GM19452 (cell line): Measurements from ENCODE around the gene FKBP14.
A peak's percentile ranks its signal among the peaks of the same experiment; 100 is the strongest.

ENCODE experiments used
- ATAC-seq: cut with Tn5 transposase; IDR thresholded peaks from one replicate; pipeline ENCODE4 v1.9.1; 2021; ENCODE audit not compliant: unreplicated experiment

FKBP14 gene

DNA sequence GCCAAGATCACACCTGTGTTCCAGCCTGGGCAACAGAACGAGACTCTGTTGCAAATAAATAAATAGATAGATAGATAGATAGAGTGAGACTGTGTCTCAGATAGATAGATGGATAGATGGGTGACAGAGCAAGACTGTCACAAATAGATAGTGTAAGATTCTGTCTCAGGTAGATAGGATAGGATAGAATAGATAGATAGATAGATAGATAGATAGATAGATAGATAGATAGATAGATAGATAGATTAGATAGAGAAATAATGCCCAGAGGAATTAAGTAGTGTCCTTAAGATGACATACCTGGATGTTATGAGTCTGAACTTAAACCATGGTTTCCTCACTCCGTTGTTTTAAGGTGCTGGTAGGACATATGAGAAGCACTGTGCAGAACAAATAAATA lies 9.7 kb upstream of the FKBP14 start:
- no peak for ATAC-seq

DNA sequence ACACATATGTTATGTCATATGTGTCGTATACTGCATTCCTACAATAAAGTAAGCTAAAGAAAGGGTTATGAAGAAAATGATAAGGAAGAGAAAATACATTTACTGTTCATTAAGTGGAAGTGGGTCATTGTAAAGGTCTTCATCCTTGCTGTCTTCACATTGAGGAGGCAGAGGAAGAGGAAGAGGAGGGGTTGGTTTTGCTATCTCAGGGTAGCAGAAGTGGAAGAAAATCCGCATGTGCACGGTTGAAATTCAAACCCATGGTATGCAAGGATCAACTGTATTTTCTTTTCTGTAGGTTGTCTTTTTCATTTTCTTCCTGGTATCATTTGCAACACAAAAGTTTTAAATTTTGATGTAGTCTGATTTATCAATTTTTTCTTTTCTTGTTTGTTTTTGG lies 8.0 kb upstream of the FKBP14 start:
- ATAC-seq: no peak

DNA sequence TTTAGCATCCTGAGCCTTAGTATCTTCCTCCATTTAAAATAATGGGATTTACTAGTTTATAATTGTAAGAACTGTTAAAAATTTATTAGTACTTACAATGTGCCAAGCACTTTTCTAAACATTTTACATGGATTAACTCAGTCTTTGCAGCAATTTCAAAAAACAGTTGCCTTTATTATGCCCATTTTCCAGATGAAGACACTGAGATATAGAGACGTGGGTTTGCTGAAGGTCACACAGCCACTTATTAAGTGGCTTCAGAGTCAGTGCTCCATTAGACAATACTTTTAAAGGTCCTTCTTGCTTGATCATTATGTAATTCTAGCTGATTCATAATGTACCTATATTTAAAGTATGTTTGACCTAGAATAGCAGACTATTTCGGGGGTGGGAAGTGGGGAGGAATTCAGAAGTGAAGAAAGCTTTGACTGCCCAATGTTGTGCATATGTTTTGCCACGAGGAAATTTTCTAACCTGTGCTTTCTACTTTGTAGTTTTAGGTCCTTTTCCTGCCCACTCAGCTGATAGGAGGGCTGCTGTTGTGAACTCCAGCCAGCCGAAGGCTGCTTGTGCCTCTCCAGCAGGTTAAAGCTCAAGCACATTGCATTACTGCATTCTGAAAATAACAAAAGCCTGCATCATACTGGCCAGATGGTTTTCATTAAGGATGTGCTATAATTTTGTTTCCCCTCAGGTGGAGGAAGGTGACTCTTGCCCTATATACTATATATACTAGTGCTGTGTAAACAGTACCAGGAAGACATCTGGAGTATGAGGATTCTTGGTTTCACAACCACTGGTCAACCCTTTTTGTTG lies 6.0 kb upstream of the FKBP14 start:
- no peak for ATAC-seq

DNA sequence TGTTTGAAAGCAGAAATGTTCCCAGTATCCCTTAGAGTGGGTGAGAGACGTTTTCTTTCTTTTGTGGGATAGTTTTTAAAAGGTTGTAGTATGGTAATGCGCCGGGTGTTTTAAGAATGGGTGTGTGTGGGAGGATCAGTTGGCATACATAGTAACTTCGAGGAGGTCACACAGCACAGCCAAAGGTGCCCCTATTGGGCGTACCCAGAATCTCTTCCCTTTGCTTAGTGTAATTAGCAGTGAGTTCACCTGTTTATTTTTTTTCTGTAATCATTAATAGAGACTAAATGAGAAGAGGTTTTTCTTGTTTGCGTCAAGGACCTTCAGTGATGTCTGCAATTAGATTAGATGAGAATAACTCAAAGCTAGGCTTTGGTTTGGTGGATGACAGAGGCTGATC lies 3.2 kb upstream of the FKBP14 start:
- no peak for ATAC-seq

DNA sequence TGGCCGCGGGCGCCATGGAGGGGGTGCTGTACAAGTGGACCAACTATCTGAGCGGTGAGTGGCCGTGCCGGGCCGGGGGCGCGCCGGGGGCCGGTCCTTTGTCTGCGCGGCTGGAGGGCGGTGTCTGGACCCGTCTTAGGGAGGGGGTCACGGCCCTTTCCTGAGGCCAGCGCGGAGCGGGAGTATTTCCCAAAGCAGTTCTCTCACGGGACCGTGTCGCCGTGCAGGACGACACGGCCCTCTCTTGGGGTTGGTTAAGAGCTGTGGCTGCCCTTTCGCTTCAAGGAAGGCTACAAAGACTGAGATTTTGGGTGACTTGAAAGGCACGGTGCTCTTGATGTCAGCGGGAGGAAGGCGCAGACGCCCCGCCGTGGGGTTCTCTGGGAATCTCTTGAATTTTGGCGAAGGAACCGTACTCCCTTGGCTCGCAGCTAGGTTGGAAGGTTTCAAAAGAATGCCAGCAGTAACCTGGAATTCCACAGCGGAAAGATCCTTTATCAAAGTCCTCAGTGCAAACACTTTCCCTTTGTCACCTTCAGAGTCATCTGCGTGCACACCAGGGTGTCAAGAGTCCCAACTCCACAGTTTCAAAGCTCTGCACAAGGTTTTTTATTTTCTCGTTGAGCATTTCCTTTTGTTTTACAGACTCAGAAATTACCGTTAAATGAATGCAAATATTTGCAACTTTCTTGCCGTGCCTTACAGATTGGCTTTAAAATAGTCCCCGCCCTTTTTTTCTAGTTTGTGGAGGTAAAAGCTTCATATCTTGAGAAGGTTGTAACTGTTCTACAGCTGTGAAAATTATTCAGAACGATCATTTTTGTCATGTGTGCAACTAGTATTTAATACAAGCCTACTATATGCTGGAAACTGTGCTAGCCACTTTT lies 2.5 kb upstream of the FKBP14 start:
- ATAC-seq: peak; percentile 16

DNA sequence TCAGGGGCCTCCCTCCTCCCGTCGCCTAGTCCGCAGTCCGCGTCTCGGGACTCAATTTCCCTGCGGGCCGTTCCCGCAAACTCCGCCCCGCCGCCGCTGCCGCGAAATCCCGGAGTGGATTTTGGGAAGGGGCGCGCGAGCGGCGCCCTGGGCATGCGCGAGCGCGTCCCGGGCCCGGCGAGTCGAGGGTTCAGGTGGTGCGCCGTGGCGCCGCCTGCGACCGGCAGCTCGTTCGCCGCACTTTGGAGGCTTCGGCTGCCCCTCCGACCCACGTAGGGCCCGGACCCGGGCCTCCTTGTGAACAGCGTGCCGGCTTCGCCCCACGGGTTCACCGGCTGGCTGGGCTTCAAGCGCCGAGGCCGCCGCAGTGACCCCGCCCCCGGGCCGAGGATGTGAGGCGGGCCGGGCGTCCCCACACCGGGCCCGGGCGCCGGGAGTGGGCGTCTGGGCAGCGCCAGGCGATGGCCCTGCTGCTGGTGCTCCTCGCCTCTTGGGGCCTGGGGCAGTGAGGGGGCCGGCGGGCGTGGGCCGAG lies 1.8 kb upstream of the FKBP14 start, which contains the start of gene PLEKHA8:
TSS of gene PLEKHA8 (plus strand) at position 197 of the 533 bp plus-strand sequence. CDS start 351 bp downstream, outside the sequence.
- ATAC-seq: peak; percentile 51

DNA sequence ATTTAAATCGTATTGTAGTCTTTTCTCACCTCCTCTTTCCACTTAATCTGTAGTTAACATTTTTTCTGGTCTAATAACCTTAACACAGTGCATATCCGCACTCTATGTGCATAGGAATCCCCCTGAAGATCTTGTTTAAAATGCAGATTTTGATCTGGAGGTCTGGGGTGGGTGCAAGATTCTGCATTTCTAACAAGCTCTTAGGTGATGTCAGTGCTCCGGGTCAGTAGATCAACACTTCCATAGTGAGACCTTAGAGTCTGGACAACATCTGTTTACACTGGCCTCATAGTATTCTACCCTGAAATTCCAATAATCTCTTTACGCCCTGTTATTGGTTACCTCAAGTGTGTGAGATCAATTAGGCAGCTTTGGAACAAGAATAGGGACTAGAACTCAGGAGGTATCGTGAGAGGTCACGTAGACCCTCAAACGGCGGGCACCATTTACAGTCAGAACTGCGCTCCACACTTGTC lies 1.3 kb upstream of the FKBP14 start:
- ATAC-seq: peak; percentile 1

DNA sequence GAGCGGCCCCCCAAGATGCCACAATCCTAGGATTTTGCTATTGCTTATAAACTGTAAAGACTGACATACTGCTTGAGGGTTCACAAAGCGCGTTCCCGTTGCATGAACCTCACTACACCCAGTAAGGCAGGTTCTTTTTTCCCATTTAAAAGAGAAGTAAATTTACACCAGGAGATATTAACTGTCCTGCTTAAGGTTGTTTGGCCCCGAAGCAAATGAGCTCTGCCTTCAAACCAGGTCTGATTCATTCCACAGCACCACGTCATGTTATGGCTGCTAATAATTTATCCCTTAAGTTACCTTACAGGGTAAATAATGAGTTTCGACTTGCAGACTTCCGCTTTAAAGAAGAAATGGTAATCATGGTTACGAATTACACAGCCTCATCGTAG lies 559 bp upstream of the FKBP14 start:
- peak; percentile 22 for ATAC-seq

DNA sequence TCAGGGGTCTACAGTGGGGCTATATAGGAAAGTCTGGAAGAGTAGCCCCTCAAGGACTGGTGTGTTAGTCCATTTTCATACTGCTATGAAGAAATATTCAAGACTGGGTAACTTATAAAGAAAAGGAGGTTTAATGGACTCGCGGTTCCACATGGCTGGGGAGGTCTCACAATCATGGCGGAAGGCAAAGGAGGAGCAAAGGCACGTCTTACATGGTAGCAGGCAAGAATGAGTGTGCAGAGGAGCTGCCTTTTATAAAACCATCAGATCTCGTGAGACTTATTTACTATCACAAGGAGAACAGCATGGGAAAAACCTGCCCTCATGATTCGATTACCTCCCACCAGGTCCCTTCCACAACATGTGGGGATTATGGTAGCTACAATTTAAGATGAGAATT lies 3.0 kb downstream of the FKBP14 start:
- no peak for ATAC-seq

DNA sequence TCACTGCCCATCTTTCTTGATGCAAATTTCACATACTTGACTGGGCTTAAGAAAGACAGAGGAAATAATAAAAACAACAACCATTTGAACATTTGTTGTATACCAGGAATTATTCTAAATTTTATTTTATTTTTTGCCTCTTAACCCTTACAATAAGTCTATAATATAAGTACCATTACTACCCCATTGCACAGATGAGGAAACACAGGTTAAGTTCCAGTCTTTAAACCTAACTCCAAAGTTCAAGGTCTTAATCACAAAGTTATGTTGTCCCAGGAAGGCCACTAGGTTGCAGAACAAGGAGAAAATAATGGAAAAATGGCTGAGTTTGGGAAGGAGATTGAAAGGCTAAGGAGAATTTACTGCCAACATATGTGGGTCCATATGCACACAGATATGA lies 3.5 kb downstream of the FKBP14 start:
- no peak for ATAC-seq

DNA sequence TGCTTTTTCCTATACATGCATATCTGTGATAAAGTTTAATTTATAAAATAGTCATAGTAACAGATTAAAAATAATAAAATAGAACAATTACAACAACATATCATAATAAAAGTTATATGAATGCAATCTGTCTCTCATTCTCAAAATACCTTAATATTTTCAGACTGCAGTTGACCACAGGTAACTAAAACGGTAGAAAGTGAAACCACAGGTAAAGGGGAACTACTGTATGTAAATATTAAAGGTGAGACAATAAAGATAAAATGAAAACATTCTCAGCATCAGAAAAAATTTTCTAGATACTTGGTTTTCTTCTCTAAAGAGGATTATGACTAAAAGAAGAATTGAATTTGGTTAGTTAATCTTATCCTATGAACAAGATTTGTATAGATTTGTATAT lies 6.0 kb downstream of the FKBP14 start:
- ATAC-seq: no peak

DNA sequence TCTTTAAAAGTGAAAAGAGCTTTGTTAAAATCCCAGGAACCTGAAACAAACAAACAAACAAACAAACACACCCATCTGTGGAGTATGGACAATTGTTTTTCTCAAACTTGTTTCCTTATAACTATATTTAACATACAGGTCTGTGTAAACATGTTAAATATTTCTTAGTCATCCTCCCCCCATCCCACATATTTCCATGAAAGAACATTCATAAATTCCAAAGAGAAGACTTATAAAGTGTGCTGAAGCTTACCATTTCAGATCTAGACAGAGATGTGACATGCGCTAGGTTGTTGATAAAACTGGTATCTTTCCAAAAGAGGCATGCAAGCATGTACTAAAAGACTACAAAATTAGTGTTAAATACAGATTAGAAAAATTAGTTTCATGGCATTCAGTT lies 6.5 kb downstream of the FKBP14 start:
- no peak for ATAC-seq

DNA sequence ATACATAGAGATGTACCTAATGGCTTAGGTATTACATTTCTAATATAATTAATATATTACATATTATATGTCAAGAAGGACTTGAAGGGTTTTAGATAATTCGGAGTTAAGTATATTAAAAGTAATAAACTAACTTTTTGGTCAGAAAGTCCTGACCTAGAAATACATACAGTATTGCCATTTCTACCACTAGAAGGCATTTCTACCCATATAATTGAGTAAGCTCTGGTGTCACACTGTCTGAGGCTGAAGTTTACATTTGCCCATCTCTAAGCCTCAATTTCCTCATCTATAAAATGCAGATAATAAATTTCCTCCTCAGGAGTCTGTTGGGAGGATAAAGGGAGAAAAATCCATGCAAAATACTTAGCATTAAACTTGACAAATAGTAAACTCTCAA lies 7.1 kb downstream of the FKBP14 start:
- no peak for ATAC-seq

DNA sequence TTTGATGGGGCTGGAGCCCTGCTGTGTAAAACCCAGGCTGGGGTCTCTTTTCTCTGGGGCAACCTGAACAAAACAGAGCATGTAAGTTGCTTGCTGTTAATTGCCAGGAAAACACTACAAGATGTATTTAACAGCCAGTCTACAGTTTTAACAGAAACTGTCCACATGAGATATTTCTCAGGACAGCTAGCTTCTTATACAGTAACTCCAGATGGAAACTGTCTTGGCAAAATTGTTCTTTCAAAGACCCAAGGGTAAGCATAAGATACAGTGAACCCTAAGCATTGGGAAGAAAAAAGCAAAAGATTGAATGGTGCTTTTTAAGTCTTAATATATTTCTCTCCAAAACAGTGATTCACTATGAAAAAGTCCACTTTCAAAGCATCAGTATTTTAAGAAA lies 8.1 kb downstream of the FKBP14 start:
- ATAC-seq: no peak

DNA sequence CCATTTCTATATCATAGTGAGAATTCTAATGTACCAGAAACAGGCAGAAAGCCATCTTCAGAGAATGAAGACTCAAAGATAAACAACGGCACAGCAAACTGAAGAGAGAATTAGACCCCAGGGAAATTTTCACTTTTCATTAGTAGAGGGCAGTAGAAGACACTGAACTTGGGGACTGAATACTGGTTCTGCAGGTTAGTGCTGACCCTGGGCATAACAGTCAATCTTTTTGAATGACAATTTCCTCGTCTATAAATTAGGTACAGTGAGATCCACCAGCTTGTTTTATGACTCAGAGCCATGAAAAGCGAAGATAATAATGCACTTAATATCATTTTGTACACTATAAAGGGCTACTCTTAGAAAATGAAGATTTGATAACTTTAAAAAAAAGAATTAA lies 13.7 kb downstream of the FKBP14 start:
- no peak for ATAC-seq

DNA sequence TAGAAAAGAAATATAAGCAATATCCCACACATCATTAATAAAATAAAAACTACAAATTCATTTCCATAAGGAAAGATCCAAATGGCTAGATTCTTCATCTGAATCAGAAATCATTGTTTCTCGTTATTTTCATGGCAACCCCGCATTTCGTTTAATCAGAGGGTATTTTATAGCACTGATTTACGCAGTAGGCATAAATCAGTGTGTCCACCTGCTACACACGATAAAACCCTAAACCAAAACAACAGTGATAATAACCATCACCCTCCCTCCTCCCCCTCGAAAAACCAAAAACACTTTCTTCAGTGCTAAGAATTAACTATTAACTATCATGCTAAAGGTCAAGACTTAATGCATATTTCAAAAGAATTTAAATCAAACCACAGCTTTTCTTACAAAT lies 16.5 kb downstream of the FKBP14 start:
- ATAC-seq: no peak

DNA sequence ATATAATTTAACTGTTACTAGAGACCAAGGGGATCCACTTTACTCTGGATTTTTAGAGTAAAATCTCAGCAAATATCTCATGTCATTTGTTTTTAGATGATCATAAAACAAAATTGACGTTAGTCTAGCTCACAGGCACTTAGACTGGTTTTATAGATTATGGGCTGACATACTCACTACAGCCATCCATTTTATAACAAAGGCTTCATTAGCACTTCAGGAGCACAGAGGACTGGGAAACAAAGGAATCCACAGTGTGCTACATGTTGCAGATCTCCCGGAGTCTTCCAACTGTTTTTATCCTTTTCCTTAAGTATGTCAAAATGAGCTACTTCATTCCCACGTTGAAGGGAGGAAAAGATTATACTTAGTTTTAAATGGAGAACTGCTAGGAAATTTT lies 21.0 kb downstream of the FKBP14 start:
- no peak for ATAC-seq

DNA sequence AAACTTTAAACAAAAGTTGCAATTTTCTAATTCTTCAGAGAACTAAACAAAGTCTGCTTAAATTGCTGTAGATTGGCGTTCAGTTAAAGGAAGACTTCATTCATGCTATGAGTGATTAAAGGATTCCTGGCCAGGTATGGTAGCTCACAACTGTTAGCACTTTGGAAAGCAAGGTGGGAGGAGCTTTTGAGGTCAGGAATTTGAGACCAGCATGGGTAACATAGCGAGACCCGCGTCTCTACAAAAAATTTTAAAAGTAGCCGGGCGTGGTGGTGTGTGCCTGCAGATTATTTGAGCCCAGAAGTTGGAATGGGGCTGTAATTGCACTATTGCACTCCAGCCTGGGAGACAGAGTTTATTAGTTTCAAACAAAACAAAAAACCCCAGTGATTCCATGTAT lies 23.4 kb downstream of the FKBP14 start:
- no peak for ATAC-seq

DNA sequence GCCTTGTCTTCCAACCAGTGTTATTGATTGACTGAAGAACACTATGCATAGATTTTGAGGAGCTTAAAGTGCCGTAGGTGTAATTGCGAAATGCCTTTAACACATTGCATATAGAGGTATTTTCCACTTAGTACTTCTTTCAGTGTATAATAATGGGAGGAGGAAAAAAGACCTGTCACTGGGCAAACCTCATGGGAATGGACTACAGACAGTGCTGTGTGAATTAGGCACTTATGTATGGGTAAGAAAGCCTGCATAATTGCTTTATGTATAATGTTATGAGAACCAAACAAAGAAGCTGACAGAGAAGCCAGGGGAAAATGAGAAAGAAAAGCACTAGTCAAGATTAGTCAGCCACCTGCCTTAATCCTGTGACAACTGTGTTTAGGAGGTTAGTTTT lies 24.5 kb downstream of the FKBP14 start:
- no peak for ATAC-seq

DNA sequence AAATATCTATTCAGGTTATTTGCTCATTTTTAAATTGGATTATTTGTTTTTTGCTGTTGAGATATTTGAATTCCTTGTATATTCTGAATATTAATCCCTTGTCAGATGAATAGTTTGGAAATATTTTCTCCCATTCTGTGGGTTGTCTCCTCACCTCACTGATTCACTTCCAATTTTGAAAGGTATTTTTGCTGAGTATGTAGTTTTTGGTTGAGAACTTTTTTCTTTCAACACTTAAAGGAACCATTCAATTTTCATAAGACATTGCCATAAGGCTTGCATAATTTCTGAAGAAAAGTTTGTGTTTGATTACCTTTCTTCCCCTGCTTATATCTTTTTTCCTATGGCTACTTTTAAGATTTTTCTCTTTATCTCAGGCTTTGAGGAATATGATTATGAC lies 28.0 kb downstream of the FKBP14 start:
- no peak for ATAC-seq

DNA sequence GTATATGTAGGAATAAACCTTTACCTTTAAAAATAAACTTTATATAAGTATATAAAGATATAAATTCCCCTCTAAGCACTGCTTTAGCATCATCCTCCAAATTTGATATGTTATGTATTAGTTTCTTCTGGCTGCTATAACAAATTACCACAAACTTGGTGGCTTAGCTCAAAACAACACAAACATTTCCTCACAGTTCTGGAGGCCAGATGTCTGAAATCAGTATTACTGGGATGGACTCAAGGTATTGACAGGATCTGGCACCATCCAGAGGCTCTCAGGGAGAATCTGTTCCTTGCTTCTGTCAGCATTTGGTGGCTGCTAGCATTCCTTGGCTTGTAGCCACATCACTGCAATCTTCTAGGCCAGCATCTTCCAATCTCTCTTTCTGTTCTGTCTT lies 30.2 kb downstream of the FKBP14 start:
- ATAC-seq: no peak

DNA sequence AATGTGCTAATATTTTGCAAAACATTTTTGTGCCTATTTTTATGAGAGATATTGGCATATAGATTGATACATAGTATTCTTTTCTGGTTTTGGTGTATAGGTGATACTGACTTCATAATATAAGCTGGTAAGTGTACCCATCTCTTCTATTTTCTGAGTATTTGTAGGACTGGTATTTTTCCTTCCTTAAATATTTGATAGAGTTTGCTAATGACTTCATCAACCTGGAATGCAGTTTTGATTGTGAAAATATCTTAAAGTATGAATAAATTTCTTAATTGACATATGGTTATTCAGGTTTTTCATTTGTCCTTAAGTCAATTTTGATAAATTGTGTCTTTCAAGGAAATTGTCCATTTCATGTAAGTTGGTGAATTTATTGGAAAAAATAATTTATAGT lies 30.9 kb downstream of the FKBP14 start:
- no peak for ATAC-seq
